ENCODE measurements around the gene AP1G2. TPM values are rescaled to one million over a fixed set of nuclear protein-coding genes. Genes with fewer than 3 reads are reported as not detected.
A peak's percentile ranks its signal among the peaks of the same experiment; 100 is the strongest.

The AP1G2 gene
- total and polyA plus RNA-seq, 2 of the 13 experiments (the other 11 are each of a cell fraction or from before 2014, with no cell fraction given) = 96.9 to 611 TPM

DNA sequence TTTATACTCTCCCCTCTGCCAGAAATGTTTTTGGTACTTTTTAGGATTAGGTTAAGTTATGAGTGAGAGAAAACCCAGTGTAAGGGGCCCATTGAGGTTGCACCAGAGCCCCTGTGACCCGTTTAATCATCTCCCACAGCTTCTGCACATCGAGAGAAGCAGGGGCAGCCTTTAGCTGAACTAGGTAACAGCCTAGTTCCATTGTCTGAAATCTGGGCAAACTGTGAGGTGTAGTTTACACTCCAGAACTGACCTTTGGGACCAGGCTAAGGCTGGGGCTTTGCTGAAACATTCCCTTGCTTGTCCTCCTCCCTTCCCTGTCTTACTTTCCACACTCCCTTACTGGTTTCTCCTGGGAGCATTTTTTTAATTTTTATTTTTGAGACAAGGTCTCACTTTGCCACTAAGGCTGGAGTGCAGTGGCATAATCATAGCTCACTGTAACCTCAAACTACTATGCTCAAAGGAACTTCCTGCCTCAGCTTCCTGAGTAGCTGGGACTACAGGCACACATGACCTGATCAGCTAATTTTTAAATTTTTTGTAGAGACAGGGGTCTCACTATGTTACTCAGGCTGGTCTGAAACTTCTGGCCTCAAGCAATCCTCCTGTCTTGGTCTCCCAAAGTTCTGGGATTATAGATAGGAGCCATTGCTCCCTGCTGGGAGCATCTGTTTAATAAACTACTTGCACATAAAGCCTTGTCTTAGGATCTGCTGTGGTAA, 42.7 kb upstream of the AP1G2 start (continued):
- TF ChIP-seq DRAP1 (CRISPR knock-in tag; IDR thresholded peaks at IDR 0.05) = peak; percentile 57; the same call in 1 of the 2 replicates
- peak; percentile 70; the same call in 1 of the 2 replicates for TF ChIP-seq ARID4A (CRISPR knock-in tag; IDR thresholded peaks at IDR 0.05; ENCODE audit: borderline replicate concordance)
- no peak for TF ChIP-seq ATRX (CRISPR knock-in tag; IDR thresholded peaks at IDR 0.05; ENCODE audit: borderline replicate concordance)
- no peak for TF ChIP-seq ZFP37 (CRISPR knock-in tag; IDR thresholded peaks at IDR 0.05; ENCODE audit: borderline replicate concordance)
- TF ChIP-seq, protein P1, sequence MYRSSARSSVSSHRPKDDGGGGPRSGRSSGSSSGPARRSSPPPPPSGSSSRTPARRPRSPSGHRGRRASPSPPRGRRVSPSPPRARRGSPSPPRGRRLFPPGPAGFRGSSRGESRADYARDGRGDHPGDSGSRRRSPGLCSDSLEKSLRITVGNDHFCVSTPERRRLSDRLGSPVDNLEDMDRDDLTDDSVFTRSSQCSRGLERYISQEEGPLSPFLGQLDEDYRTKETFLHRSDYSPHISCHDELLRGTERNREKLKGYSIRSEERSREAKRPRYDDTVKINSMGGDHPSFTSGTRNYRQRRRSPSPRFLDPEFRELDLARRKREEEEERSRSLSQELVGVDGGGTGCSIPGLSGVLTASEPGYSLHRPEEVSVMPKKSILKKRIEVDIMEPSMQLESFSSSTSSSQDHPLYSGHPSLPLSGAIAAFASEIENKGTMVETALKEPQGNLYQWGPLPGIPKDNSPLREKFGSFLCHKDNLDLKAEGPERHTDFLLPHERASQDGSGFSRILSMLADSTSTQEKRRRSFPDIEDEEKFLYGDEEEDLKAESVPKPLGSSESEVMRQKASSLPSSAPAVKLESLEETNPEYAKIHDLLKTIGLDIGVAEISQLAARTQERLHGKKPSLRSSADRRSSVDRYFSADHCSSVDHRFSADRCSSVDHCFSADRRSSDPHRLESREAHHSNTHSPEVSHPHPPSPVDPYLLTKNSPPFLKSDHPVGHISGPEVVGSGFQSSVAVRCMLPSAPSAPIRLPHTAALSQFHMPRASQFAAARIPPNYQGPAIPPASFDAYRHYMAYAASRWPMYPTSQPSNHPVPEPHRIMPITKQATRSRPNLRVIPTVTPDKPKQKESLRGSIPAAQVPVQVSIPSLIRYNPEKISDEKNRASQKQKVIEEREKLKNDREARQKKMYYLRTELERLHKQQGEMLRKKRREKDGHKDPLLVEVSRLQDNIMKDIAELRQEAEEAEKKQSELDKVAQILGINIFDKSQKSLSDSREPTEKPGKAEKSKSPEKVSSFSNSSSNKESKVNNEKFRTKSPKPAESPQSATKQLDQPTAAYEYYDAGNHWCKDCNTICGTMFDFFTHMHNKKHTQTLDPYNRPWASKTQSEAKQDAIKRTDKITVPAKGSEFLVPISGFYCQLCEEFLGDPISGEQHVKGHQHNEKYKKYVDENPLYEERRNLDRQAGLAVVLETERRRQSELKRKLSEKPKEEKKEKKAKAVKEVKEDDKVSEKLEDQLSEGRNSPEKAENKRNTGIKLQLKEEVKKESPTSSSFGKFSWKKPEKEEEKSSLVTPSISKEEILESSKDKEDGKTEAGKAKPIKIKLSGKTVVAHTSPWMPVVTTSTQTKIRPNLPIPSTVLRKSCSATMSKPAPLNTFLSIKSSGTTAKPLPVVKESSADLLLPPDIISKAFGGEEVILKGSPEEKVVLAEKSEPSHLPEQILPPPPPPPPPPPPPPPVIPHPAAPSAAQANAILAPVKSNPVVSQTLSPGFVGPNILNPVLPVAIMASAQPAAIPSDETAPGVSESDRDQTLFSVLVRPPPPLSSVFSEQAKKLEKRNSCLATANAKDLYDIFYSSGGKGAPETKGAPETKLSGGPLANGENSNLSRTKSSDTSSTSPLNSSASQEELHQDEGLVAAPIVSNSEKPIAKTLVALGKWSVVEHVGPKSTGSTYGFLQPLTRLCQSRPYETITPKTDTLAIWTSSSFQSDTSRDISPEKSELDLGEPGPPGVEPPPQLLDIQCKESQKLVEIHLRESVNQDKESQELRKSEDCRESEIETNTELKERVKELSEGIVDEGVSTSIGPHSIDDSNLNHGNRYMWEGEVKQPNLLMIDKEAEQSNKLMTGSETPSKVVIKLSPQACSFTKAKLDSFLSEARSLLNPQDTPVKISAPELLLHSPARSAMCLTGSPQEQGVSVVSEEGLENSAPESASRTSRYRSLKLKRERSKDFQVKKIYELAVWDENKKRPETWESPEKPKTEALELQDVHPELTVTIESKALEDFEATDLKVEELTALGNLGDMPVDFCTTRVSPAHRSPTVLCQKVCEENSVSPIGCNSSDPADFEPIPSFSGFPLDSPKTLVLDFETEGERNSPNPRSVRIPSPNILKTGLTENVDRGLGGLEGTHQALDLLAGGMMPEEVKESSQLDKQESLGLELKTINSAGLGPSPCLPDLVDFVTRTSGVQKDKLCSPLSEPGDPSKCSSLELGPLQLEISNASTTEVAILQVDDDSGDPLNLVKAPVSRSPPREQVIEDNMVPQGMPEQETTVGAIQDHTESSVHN (CRISPR knock-in tag; IDR thresholded peaks at IDR 0.05) = no peak
- TF ChIP-seq ZFP1 (CRISPR knock-in tag; IDR thresholded peaks at IDR 0.05) = peak; percentile 52; the same call in 1 of the 2 replicates
- TF ChIP-seq, protein P2, sequence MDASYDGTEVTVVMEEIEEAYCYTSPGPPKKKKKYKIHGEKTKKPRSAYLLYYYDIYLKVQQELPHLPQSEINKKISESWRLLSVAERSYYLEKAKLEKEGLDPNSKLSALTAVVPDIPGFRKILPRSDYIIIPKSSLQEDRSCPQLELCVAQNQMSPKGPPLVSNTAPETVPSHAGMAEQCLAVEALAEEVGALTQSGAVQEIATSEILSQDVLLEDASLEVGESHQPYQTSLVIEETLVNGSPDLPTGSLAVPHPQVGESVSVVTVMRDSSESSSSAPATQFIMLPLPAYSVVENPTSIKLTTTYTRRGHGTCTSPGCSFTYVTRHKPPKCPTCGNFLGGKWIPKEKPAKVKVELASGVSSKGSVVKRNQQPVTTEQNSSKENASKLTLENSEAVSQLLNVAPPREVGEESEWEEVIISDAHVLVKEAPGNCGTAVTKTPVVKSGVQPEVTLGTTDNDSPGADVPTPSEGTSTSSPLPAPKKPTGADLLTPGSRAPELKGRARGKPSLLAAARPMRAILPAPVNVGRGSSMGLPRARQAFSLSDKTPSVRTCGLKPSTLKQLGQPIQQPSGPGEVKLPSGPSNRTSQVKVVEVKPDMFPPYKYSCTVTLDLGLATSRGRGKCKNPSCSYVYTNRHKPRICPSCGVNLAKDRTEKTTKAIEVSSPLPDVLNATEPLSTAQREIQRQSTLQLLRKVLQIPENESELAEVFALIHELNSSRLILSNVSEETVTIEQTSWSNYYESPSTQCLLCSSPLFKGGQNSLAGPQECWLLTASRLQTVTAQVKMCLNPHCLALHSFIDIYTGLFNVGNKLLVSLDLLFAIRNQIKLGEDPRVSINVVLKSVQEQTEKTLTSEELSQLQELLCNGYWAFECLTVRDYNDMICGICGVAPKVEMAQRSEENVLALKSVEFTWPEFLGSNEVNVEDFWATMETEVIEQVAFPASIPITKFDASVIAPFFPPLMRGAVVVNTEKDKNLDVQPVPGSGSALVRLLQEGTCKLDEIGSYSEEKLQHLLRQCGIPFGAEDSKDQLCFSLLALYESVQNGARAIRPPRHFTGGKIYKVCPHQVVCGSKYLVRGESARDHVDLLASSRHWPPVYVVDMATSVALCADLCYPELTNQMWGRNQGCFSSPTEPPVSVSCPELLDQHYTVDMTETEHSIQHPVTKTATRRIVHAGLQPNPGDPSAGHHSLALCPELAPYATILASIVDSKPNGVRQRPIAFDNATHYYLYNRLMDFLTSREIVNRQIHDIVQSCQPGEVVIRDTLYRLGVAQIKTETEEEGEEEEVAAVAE (CRISPR knock-in tag; IDR thresholded peaks at IDR 0.05; ENCODE audit: borderline replicate concordance) = peak; percentile 3; the same call in 1 of the 2 replicates
- peak; percentile 92 for TF ChIP-seq ZNF317 (CRISPR knock-in tag; IDR thresholded peaks at IDR 0.05)
- no peak for TF ChIP-seq FOXM1 (CRISPR knock-in tag; IDR thresholded peaks at IDR 0.05)
- TF ChIP-seq ZFY (CRISPR knock-in tag; IDR thresholded peaks at IDR 0.05) = peak; percentile 50; the same call in 1 of the 2 replicates
- TF ChIP-seq FOXO1 (CRISPR knock-in tag; IDR thresholded peaks at IDR 0.05) = peak; percentile 89; the same call in 1 of the 2 replicates
